ENCODE results near the gene EYS.
A peak's percentile ranks its signal among the peaks of the same experiment; 100 is the strongest.

Gene EYS

GRCh38 chr6:64776359-64776758, 930.7 kb downstream of the EYS start:
- no peak overlapping the region for H3K4me3 ChIP-seq (ENCODE audit: insufficient read length, low read depth)
- H3K36me3 ChIP-seq (ENCODE audit: insufficient read depth, insufficient read length, low read length), result no peaks in the 10 kb centered on the region
- H3K9ac ChIP-seq (ENCODE audit: insufficient read length, low read depth), result no peak overlapping the region
- DNase-seq (ENCODE audit: low read depth, low spot score), result no peak
- H3K4me1 ChIP-seq (ENCODE audit: insufficient read depth, insufficient read length), result no peaks in the 10 kb centered on the region
- H3K9me3 ChIP-seq (ENCODE audit: insufficient read depth, low read length), result no peaks in the 10 kb centered on the region
- TF ChIP-seq ZNF274 (IDR thresholded peaks at IDR 0.05; ENCODE audit: low read depth, low read length) (no peak), YY1 (IDR thresholded peaks at IDR 0.05; ENCODE audit: insufficient read depth, insufficient read length) (no peak), SUZ12 (IDR thresholded peaks at IDR 0.05; ENCODE audit: extremely low read depth, insufficient read depth, insufficient read length) (no peak)
- H3K27me3 ChIP-seq (ENCODE audit: insufficient read depth, insufficient read length), result no peaks in the 10 kb centered on the region

- H3K9ac ChIP-seq (ENCODE audit: insufficient read length, low read depth), result no peak overlapping the region
- no peak overlapping the region for H3K4me3 ChIP-seq (ENCODE audit: insufficient read length, low read depth)
- no peaks in the 10 kb centered on the region for H3K4me1 ChIP-seq (ENCODE audit: insufficient read depth, insufficient read length)
- no peaks in the 10 kb centered on the region for H3K9me3 ChIP-seq (ENCODE audit: insufficient read depth, low read length)
- no peaks in the 10 kb centered on the region for H3K36me3 ChIP-seq (ENCODE audit: insufficient read depth, insufficient read length, low read length)
- H3K27me3 ChIP-seq (ENCODE audit: insufficient read depth, insufficient read length), result no peaks in the 10 kb centered on the region
- TF ChIP-seq SUZ12 (IDR thresholded peaks at IDR 0.05; ENCODE audit: extremely low read depth, insufficient read depth, insufficient read length) (no peak), YY1 (IDR thresholded peaks at IDR 0.05; ENCODE audit: insufficient read depth, insufficient read length) (no peak), ZNF274 (IDR thresholded peaks at IDR 0.05; ENCODE audit: low read depth, low read length) (no peak)
- DNase-seq (ENCODE audit: low read depth, low spot score), result no peak
Observed at GRCh38 chr6:64774881-64775280, 932.1 kb downstream of the EYS start.

- Histone ChIP-seq H3K4me1 (ENCODE audit: insufficient read depth, insufficient read length) (no peaks in the 10 kb centered on the region), H3K9ac (ENCODE audit: insufficient read length, low read depth) (no peak overlapping the region), H3K36me3 (ENCODE audit: insufficient read depth, insufficient read length, low read length) (no peaks in the 10 kb centered on the region), H3K27me3 (ENCODE audit: insufficient read depth, insufficient read length) (no peaks in the 10 kb centered on the region), H3K9me3 (ENCODE audit: insufficient read depth, low read length) (no peaks in the 10 kb centered on the region), H3K4me3 (ENCODE audit: insufficient read length, low read depth) (no peak overlapping the region)
- TF ChIP-seq ZNF274 (IDR thresholded peaks at IDR 0.05; ENCODE audit: low read depth, low read length), result no peak
- TF ChIP-seq YY1 (IDR thresholded peaks at IDR 0.05; ENCODE audit: insufficient read depth, insufficient read length), result no peak
- TF ChIP-seq SUZ12 (IDR thresholded peaks at IDR 0.05; ENCODE audit: extremely low read depth, insufficient read depth, insufficient read length), result no peak
- DNase-seq (ENCODE audit: low read depth, low spot score), result no peak
Observed at GRCh38 chr6:64750910-64751309, 956.1 kb downstream of the EYS start.

DNA sequence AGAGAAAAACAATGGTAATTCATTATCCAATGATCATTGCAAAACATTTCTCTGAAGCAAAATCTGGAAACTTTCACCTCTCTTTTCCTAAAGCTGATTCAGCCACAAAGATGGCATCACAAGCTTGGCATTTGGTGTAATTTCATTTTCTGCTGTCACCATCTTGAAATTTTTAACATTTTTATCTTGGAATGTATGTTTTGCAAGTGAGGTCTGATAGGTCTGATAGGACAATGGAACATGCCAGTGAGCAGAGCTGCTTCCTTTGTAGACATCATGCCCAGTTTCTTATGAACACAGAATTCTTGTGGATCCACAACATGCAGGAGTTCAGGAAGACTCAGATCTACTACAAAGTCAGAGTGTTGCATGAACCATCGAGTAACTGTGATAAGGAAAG, 969.6 kb downstream of the EYS start:
- H3K4me3 ChIP-seq (ENCODE audit: insufficient read length, low read depth), result no peak overlapping the region
- no peak for TF ChIP-seq SUZ12 (IDR thresholded peaks at IDR 0.05; ENCODE audit: extremely low read depth, insufficient read depth, insufficient read length)
- no peak for TF ChIP-seq YY1 (IDR thresholded peaks at IDR 0.05; ENCODE audit: insufficient read depth, insufficient read length)
- TF ChIP-seq ZNF274 (IDR thresholded peaks at IDR 0.05; ENCODE audit: low read depth, low read length), result no peak
- no peaks in the 10 kb centered on the region for H3K4me1 ChIP-seq (ENCODE audit: insufficient read depth, insufficient read length)
- no peak overlapping the region for H3K9ac ChIP-seq (ENCODE audit: insufficient read length, low read depth)
- no peaks in the 10 kb centered on the region for H3K9me3 ChIP-seq (ENCODE audit: insufficient read depth, low read length)
- no peaks in the 10 kb centered on the region for H3K27me3 ChIP-seq (ENCODE audit: insufficient read depth, insufficient read length)
- no peaks in the 10 kb centered on the region for H3K36me3 ChIP-seq (ENCODE audit: insufficient read depth, insufficient read length, low read length)
- no peak for DNase-seq (ENCODE audit: low read depth, low spot score)

- TF ChIP-seq YY1 (IDR thresholded peaks at IDR 0.05; ENCODE audit: insufficient read depth, insufficient read length) (no peak), SUZ12 (IDR thresholded peaks at IDR 0.05; ENCODE audit: extremely low read depth, insufficient read depth, insufficient read length) (no peak), ZNF274 (IDR thresholded peaks at IDR 0.05; ENCODE audit: low read depth, low read length) (no peak)
- Histone ChIP-seq H3K27me3 (ENCODE audit: insufficient read depth, insufficient read length) (no peaks in the 10 kb centered on the region), H3K4me1 (ENCODE audit: insufficient read depth, insufficient read length) (no peaks in the 10 kb centered on the region), H3K4me3 (ENCODE audit: insufficient read length, low read depth) (no peak overlapping the region), H3K9ac (ENCODE audit: insufficient read length, low read depth) (no peak overlapping the region), H3K36me3 (ENCODE audit: insufficient read depth, insufficient read length, low read length) (no peaks in the 10 kb centered on the region), H3K9me3 (ENCODE audit: insufficient read depth, low read length) (no peaks in the 10 kb centered on the region)
- DNase-seq (ENCODE audit: low read depth, low spot score), result no peak
Observed at GRCh38 chr6:64736421-64736950, 970.5 kb downstream of the EYS start.

DNA sequence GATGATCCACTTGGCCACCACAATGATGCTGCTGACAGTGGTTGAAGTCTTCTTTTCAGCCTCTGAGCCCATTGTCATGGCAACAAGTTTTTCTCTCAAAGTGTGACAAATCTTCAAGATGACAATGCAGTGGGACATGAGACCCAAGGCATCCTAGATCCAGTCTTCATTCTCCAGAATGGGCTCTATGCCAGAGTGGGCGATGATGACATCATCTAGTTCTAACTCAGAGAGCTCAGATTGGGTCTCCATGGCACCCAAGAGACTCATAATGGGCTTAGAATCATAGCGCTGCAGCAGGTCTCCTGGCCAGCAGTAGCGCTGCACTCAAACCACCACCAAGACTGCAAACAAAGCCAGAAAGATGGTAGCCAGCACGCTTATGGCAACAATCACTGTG, 973.6 kb downstream of the EYS start:
- H3K9ac ChIP-seq (ENCODE audit: insufficient read length, low read depth), result no peak overlapping the region
- no peaks in the 10 kb centered on the region for H3K36me3 ChIP-seq (ENCODE audit: insufficient read depth, insufficient read length, low read length)
- no peaks in the 10 kb centered on the region for H3K9me3 ChIP-seq (ENCODE audit: insufficient read depth, low read length)
- H3K4me1 ChIP-seq (ENCODE audit: insufficient read depth, insufficient read length), result no peaks in the 10 kb centered on the region
- TF ChIP-seq YY1 (IDR thresholded peaks at IDR 0.05; ENCODE audit: insufficient read depth, insufficient read length) (no peak), SUZ12 (IDR thresholded peaks at IDR 0.05; ENCODE audit: extremely low read depth, insufficient read depth, insufficient read length) (no peak), ZNF274 (IDR thresholded peaks at IDR 0.05; ENCODE audit: low read depth, low read length) (no peak)
- no peak for DNase-seq (ENCODE audit: low read depth, low spot score)
- H3K4me3 ChIP-seq (ENCODE audit: insufficient read length, low read depth), result no peak overlapping the region
- no peaks in the 10 kb centered on the region for H3K27me3 ChIP-seq (ENCODE audit: insufficient read depth, insufficient read length)

GRCh38 chr6:64732888-64733287, 974.1 kb downstream of the EYS start:
- Histone ChIP-seq H3K4me1 (ENCODE audit: insufficient read depth, insufficient read length) (no peaks in the 10 kb centered on the region), H3K4me3 (ENCODE audit: insufficient read length, low read depth) (no peak overlapping the region), H3K9ac (ENCODE audit: insufficient read length, low read depth) (no peak overlapping the region), H3K9me3 (ENCODE audit: insufficient read depth, low read length) (no peaks in the 10 kb centered on the region), H3K36me3 (ENCODE audit: insufficient read depth, insufficient read length, low read length) (no peaks in the 10 kb centered on the region), H3K27me3 (ENCODE audit: insufficient read depth, insufficient read length) (no peaks in the 10 kb centered on the region)
- no peak for TF ChIP-seq SUZ12 (IDR thresholded peaks at IDR 0.05; ENCODE audit: extremely low read depth, insufficient read depth, insufficient read length)
- no peak for TF ChIP-seq YY1 (IDR thresholded peaks at IDR 0.05; ENCODE audit: insufficient read depth, insufficient read length)
- no peak for TF ChIP-seq ZNF274 (IDR thresholded peaks at IDR 0.05; ENCODE audit: low read depth, low read length)
- peak; percentile 27 for DNase-seq (ENCODE audit: low read depth, low spot score)
